ENCODE data around the gene KLHL3.

DNA sequence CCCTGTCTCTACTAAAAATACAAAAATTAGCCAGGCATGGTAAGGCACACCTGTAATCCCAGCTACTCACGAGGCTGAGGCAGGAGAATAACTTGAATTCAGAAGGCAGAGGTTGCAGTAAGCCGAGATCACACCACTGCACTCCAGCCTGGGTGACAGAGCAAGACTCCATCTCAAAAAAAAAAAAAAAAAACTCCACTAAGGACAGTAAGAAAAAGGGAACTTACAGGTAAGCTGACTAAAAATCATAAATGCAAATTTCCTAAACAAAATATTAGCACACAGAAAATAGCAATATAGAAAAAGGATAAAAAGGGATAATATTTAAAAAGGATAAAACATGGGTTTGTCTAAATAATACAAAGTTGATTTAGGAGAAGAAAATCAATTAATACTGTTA lies 46.2 kb upstream of the KLHL3 start:
- TF ChIP-seq EZH2 (IDR thresholded peaks at IDR 0.05; ENCODE audit: low read depth) (no peak), CTCF (conservative IDR thresholded peaks at IDR 0.05) (no peak)

Measured in PC-9 (cell line).